Measurements from ENCODE around the gene OLFML2A.
A peak's percentile ranks its signal among the peaks of the same experiment; 100 is the strongest.

OLFML2A gene

DNA sequence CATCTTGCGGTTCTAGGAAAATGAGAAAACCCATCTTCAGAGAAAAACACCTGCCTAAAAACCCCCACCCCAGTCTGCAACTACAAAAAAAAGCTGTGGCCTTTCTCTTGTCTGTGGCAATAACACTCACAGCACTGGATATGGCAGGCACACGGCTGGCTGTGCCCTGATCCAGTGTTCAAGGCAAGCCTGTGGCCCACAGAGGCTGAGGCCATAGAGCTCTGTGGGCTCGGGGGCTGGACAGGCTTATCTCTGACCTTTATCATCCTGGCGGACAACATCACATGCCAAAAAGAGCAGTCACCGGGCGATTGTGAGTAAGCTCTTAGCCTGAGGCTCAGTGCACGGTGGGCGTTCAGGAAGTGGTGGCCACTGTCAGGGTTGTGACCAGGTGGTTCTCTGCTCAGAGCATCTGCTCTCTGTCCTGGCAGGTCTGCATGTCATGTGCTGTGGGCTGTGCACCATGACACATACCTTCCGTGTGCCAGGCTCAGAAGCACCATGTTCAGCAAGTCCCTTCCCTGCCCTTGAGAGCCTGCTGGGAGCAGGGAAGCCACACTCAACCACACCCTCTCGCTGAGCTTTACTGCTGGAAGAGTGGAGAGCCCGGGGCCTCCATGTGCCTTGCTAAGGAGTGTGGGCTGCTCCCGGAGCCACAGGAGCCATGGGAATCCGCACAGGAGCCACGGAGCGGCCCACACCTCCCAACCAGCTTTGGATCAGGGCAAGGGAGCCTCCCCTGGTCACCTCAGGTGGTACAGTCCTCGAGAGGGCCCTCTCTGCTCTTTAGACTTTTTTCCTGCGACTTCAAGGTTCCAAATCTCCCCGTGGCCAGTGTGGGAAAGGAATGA lies 41.7 kb downstream of the OLFML2A start:
- Mint-ChIP-seq H3K4me3 (no peak overlapping the region), H3K27ac (peak overlapping the region in 1 of 3 experiments; percentile 14), H3K4me1 (peaks cover 26% of the 10 kb centered on the region), H3K27me3 (ENCODE audit: low read depth) (peaks cover 8% of the 10 kb centered on the region), H3K36me3 (ENCODE audit: low read depth) (no peaks in the 10 kb centered on the region), H3K9me3 (no peaks in the 10 kb centered on the region)
- TF ChIP-seq, protein P1, sequence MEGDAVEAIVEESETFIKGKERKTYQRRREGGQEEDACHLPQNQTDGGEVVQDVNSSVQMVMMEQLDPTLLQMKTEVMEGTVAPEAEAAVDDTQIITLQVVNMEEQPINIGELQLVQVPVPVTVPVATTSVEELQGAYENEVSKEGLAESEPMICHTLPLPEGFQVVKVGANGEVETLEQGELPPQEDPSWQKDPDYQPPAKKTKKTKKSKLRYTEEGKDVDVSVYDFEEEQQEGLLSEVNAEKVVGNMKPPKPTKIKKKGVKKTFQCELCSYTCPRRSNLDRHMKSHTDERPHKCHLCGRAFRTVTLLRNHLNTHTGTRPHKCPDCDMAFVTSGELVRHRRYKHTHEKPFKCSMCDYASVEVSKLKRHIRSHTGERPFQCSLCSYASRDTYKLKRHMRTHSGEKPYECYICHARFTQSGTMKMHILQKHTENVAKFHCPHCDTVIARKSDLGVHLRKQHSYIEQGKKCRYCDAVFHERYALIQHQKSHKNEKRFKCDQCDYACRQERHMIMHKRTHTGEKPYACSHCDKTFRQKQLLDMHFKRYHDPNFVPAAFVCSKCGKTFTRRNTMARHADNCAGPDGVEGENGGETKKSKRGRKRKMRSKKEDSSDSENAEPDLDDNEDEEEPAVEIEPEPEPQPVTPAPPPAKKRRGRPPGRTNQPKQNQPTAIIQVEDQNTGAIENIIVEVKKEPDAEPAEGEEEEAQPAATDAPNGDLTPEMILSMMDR (IDR thresholded peaks at IDR 0.05; ENCODE audit: unreplicated experiment in 3 of 3), result no peak

DNA sequence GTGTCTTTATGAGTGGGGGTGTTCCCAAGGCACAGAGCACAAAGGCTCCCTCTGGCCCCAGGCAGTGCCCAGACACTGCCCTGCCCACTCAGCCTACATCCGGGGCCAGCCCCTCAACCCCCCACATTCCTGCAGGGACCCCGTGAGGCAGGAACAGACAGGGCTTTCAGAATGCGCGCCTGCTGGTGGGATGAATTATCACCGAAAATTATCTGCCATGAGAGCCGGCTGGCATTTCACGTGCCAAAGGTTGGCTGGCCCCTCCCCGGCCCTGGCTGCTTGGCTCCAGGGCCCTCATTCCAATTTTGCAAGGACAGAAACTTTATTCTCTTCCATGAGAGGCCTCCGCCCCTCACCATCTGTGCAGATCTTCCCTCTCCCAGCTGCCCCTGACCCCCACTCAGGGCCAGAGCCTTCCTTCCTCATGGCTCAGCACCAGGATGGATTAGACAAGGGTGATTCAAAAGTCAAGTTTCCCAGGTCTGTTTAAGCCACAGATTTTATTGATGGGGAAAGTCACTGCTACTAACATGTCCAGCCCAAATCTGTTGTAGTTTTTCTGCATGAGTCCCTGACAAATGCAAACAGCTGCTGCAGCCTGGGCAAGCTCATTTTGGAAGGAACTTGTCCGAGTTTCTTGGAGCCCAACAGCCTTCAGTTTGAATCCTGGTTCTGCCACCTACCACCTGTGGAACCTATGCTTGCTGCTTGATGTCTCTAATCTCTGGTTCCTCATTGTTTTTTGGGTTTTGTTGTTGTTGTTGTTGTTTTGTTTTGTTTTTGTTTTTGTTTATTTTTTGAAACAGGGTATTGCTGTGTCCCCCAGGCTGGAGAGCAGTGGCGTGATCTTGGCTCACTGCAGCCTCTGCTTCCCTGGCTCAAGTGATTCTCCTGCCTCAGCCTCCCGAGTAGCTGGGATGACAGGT lies 44.0 kb downstream of the OLFML2A start:
- peaks cover 8% of the 10 kb centered on the region for H3K27me3 Mint-ChIP-seq (ENCODE audit: low read depth)
- no peaks in the 10 kb centered on the region for H3K36me3 Mint-ChIP-seq (ENCODE audit: low read depth)
- TF ChIP-seq, protein P1 (IDR thresholded peaks at IDR 0.05; ENCODE audit: unreplicated experiment in 3 of 3), result no peak
- H3K9me3 Mint-ChIP-seq, result no peaks in the 10 kb centered on the region
- peak overlapping the region in 1 of 3 experiments; percentile 11 for H3K4me3 Mint-ChIP-seq
- H3K4me1 Mint-ChIP-seq, result peaks cover 19% of the 10 kb centered on the region
- H3K27ac Mint-ChIP-seq, result peak overlapping the region; percentile 68 to 95 (median 84)

DNA sequence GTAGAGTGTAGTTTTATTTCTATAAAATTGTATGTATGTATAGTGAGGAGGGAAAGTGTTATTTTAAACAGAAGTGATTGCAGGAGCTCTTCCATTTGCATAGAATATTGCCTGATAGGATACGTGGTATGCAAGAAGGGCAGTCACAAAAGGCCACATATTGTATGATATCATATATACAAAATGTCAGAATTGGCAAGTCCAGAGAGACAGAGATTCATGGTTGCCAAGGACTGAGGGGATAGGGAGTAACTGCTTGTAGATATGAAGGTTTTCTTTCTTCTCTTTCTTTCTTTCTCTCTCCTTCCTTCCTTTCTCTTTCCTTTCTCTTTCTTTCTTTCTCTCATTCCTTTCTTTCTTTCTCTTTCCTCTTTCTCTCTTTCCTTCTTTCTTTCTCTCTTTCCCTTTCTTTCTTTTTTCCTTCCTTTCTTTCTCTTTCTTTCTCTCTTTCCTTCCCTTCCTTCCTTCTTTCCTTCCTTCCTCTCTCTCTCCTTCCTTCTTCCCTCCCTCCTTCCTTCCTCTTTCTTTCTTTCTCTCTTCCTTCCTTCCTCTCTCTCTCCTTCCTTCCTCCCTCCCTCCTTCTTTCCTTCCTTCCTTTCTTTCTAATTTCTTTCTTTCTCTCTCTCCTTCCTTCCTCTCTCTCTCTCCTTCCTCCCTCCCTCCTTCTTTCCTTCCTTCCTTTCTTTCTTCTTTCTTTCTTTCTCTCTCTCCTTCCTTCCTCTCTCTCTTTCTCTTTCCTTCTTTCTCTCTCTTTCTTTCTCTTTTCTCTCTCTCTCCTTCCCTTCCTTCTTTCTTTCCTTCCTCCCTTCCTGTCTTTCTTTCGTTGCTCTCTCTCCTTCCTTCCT lies 51.8 kb downstream of the OLFML2A start:
- peaks cover 4% of the 10 kb centered on the region for H3K9me3 Mint-ChIP-seq
- H3K4me1 Mint-ChIP-seq, result peaks cover 32% of the 10 kb centered on the region

DNA sequence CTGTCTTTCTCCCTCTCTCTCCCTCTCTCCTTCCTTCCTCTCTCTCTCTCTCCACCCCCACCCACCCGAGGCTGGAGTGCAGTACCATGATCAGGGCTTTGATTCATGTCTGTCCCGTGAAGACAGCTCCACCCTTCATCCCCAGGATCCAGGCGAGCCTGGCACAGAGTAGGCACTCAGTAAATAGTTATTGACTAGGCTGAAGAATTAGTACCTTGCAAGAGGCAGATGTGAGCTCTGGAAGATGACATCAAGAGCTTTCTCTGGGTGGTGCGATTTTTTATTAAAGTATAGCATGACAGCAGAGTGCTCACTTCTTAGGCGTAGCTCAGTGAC lies 52.4 kb downstream of the OLFML2A start:
- H3K4me1 Mint-ChIP-seq, result peaks cover 38% of the 10 kb centered on the region
- no peaks in the 10 kb centered on the region for H3K36me3 Mint-ChIP-seq (ENCODE audit: low read depth)
- peaks cover 4% of the 10 kb centered on the region for H3K9me3 Mint-ChIP-seq
- H3K4me3 Mint-ChIP-seq, result no peak overlapping the region
- peak overlapping the region in 2 of 3 experiments; percentile 19 to 68 for H3K27ac Mint-ChIP-seq
- no peaks in the 10 kb centered on the region for H3K27me3 Mint-ChIP-seq (ENCODE audit: low read depth)
- TF ChIP-seq, protein P1 (IDR thresholded peaks at IDR 0.05; ENCODE audit: unreplicated experiment in 3 of 3), result no peak

More for the DNA sequence above, 51.8 kb downstream of the OLFML2A start:
- Mint-ChIP-seq H3K27ac (peak overlapping the region in 2 of 3 experiments; percentile 68 to 75), H3K27me3 (ENCODE audit: low read depth) (no peaks in the 10 kb centered on the region), H3K36me3 (ENCODE audit: low read depth) (no peaks in the 10 kb centered on the region), H3K4me3 (no peak overlapping the region)
- TF ChIP-seq, protein P1 (IDR thresholded peaks at IDR 0.05; ENCODE audit: unreplicated experiment in 3 of 3), result no peak

DNA sequence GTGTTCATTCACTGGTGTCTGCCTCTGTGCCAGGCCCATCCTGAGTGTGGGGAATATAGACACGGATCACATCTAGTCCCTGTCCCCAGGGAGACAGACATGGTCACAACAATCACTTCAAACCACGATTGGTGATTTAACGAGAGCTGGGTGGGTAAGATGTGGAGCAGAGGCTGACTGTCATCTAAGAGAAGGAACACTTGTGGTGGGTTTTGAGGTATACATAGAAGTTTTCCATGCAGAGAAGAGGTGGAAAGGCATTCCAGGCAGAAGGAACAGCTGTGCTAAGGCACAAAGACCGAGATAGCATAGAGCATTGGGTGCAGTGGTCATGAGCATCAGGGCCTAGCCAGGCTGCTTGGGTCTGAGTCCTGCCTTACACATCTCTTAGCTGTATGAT lies 53.7 kb downstream of the OLFML2A start:
- no peaks in the 10 kb centered on the region for H3K36me3 Mint-ChIP-seq (ENCODE audit: low read depth)
- H3K4me3 Mint-ChIP-seq, result no peak overlapping the region
- peaks cover 4% of the 10 kb centered on the region for H3K9me3 Mint-ChIP-seq
- TF ChIP-seq, protein P1 (IDR thresholded peaks at IDR 0.05; ENCODE audit: unreplicated experiment in 3 of 3), result no peak
- peak overlapping the region in 2 of 3 experiments; percentile 59 to 78 for H3K27ac Mint-ChIP-seq
- no peaks in the 10 kb centered on the region for H3K27me3 Mint-ChIP-seq (ENCODE audit: low read depth)
- H3K4me1 Mint-ChIP-seq, result peaks cover 51% of the 10 kb centered on the region
